GM19463 (cell line): Measurements from ENCODE around the gene RAPGEF6.
"Not testable (repeated sequence)": the region's sequence is repeated elsewhere in the genome, so short reads cannot be mapped to it uniquely, and the experiment has no call there.

ENCODE experiments used
- ATAC-seq: cut with Tn5 transposase; IDR thresholded peaks from one replicate; pipeline ENCODE4 v1.9.1; 2021; ENCODE audit warnings: mild to moderate bottlenecking, moderate library complexity; ENCODE audit not compliant: unreplicated experiment

The RAPGEF6 gene

DNA sequence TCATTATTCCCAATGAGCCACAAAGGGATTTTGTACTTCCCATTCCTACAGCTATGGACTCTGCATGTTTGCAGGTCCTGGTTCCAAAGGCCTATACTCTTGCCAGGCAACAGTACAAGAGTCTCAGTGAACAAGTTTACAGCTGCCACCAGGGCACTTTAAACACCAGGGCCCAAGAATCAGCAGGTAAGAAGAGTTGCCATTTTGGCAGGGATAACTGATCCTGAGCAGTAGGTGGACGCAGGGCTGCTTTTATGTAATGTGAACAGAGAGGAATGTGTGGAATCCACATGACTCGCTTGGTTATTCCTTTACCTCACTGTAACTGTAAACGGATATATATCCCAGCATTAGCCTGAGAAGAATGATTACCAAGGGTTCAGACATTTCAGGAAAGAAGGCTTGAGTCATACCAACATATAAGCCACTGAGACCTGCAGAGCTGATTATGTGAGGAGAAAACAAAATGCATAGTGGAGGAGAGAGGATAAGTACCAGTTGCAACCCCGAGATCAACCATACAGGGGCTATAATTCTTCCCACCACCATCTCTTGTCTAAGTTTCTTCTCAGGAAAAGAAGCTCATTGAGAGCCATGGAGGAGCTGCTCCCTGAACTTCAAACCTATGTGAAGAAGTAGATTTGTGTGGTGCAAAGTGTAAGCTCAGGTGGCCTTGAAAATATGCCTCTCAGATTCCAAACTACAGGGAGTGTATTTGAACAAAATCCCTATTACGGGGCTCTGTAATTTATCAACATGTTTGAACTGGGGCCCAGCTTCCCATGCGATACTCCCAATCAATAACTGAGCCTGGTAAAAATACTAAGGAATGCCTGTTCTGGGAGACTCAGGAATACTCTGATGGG is 24.6 kb downstream of the RAPGEF6 start:
- no peak for ATAC-seq

DNA sequence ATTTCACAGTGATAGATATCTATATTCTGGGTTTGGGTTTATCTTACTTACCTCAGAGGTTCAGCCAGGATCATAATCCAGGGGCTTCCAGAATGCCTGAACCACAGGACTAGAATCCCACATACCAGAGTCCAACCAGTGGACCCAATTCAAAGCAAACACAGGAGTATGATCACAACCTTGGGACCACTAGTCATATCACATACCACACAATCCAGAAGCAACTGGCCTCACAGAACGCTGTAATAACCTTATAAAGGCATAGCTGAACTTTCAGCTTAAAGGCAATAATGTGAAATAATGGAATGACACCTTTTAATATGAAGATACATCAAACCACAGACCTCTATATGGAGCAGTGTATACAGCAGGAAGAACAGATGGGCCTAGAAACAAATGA is 25.3 kb downstream of the RAPGEF6 start:
- no peak for ATAC-seq

DNA sequence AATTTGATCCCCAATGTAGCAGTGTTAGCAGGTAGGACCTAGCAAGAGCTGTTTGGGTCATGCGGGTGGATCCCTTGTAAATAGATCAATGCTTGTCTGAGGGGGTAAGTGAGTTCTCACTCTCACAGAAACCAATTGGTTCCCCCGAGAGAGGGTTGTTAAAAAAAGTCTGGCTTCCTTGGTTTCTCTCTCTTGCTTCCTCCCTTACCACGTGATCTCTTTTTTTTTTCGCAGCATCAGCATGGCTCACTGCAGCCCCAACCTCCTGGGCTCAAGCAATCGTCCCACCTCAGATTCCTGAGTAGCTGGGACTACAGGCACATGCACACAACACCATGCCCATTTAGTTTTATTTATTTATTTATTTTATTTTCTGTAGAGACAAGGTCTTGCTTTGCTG is 26.4 kb downstream of the RAPGEF6 start:
- no peak for ATAC-seq

DNA sequence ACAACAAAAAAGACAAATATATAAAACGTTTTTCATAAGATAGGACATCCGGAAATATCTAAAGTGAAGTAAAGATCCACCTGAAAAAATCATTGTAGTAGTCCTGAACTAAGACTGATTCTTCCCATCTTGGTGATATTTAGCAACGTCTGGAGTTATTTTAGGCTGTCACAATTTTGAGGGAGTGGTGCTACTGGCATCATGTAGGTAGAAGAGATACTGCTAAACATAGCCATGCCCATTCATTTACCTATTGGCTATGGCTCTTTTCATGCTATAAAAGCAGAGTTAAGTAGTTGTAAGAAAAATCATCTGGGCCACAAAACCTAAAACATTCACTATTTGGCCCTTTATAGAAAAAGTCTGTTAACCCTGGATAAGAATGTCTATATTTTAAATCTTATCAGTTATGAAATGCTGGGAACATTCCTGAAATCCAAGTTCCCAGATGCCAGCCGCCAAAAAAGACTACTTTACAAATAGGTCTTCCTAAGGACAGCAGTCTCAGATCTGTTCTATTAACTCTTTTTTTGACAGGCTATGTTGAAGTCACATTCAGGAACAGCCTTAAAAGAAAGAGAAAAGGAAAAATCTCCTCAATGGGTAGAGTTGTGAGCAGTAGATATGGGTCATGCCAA is 27.0 kb downstream of the RAPGEF6 start:
- ATAC-seq, result no peak

DNA sequence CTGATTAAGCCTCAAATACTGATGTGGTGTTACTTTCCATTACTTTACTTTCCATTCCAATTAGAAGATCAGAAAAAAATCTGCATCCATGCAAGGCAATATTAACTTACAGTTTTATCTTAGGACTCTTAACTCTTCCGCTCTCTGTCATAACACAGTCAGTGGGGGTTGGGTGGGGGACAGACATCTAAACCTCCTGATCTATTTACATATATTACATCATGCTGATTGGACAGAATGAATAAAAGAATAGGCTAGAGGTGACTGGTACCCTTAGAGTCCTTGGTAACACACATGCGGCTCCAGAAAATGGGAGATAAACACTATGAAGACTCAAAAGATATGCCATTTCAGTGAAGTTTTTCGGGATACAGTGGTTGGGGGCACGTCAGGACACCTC is 27.6 kb downstream of the RAPGEF6 start:
- no peak for ATAC-seq

DNA sequence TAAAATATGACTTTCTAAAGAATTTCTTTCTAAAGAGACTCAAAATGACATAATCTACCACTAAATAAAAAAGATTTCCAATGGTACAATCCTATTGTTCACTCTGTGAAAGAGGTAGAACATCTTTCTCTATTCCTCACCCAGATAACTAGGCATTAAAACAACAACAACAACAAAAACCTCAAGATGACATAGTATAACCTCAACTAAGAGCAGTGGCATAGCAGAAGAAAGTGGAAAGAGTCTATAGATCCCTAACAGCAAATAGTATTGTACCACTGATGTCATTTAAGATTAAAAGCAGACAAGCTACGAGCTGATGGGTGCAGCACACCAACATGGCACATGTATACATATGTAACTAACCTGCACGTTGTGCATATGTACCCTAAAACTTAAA is 29.9 kb downstream of the RAPGEF6 start:
- no peak for ATAC-seq

DNA sequence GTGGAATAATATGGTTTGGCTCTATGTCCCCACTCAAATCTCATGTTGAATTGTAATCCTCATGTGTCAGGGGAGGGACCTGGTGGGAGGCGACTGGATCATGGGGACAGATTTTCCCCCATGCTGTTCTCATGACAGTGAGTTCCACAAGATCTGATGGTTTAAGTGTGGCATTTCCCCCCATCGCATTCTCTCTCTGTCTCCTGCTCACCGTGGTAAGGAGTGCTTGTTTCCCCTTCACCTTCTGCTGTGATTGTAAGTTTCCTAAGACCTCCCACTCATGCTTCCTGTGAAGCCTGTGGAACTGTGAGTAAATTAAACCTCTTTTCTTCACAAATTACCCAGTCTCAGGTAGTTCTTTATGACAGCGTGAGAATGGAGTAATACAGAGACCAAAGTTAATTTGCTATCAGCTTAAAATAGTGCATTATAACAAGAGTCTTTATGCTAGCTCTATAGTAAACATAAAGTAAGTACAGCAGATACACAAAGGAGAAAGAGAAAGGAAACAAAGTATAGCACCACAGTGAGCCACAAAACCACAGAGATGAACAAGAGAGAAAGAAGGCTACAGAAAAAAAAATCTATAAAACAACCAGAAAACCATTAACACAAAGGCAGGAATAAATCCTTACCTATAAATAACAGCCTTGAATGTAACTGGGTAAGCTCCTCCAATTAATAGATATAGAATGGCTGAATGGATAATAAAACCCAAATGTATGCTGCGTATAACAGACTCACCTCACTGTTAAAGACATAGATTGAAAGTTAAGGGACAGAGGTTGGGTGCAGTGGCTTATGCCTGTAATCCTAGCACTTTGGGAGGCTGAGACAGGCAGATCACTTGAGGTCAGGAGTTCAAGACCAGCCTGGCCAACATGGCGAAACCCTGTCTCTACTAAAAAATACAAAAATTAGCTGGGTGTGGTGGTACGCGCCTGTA is 39.7 kb downstream of the RAPGEF6 start:
- ATAC-seq, result peak; percentile 61

DNA sequence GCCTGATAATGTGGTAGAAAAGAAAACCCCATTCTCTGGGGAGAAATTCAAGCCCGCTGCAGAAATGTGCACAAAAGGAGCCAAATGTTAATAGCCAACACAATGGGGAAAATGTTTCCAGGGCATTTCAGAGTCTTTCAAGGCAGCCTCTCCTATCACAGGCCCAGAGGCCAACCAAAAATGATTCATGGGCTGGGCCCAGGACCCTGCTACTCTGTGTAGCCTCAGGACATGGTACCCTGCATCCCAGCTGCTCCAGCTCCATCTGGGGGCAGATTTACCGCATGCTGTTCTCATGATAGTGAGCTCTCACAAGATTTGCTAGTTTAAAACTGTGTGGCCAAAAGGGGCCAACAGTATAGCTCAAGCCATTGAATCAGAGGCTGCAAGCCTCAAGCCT is 41.1 kb downstream of the RAPGEF6 start:
- ATAC-seq, result no peak

DNA sequence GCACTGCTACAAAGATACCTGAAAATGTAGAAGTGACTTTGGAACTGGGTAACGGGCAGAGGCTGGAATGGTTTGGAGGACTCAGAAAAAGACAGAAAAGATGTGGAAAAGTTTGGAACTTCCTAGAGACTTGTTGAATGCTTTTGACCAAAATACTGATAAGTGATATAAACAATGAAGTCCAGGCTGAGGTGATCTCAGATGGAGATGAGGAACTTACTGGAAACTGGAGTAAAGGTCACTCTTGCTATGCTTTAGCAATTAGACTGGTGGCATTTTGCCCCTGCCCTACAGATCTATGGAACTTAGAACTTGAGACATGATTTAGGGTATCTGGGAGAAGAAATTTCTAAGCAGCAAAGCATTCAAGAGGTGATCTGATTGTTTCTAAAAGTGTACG is 41.6 kb downstream of the RAPGEF6 start:
- ATAC-seq, result not testable (repeated sequence)

DNA sequence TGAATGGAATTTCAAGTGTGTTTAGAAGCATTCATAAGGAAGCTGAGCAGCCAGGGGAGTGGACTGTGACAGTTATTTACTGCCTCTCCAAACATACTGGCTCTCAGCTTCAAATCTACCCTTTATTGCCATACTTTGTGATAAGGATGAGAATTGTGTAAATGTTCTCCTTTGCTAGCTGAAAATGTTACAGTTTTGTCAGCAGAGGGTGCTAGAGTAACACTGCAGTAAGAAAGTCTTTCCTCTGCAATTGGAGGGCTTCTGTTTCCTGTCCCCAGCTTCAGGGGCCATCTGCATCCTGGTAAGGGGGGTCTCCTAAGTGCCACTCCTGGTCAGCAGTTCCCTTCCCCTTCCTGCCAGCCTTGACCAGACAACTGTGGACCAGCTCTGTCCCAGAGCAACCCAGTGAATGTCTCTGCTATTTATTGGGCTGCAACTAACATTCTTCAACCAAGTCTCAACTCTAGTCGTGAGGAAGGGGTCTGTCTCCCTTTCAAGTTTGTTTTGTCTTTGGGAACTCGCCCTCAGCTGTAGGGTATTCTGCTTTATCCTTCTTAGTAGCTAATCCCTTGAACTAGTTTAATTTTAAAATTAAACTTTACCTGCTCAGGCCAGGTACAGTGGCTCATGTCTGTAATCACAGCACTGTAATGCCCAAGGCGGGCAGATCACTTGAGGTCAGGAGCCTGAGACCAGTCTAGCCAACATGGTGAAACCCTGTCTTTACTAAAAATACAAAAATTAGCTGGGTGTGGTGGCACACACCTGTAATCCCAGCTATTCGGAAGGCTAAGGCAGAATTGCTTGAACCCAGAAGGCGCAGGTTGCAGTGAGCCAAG is 45.3 kb downstream of the RAPGEF6 start:
- peak; percentile 67 for ATAC-seq

DNA sequence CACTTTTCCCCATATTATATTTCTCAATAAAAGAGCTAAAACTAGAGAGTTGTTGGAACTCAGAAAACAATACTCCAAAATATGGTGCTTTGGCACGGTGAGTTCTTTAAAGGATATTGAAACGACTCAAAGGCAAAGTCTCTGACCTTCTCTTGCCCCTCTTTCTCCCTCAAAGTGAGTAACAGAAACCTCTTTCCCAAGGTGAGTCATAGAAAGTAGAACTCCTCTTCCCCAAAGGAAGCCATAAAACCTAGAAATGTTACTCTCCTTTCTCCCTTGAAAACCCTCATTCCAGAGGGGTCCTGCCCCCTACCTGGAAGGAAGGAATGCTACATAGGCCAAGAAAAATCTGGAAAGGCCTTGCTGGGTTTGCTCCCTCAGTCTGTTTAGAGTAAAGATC is 47.5 kb downstream of the RAPGEF6 start:
- no peak for ATAC-seq

DNA sequence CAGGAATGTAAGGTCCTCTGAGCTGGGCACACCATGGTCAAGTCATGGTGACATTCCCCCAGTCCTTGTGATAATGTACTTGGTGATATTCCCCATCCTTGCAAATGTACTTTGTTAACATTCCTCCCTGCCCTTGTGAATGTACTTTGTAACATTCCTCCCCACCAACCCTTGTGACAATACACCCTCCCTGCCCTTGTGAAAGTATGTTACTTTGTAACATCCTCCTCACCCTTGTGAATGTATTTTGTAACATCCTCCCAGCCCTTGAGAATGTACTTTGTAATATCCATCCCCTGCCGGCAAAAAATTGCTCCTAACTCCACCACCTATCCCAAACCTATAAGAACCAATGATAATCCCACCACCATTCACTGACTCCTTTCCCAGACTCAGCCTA is 53.3 kb downstream of the RAPGEF6 start:
- ATAC-seq, result no peak

DNA sequence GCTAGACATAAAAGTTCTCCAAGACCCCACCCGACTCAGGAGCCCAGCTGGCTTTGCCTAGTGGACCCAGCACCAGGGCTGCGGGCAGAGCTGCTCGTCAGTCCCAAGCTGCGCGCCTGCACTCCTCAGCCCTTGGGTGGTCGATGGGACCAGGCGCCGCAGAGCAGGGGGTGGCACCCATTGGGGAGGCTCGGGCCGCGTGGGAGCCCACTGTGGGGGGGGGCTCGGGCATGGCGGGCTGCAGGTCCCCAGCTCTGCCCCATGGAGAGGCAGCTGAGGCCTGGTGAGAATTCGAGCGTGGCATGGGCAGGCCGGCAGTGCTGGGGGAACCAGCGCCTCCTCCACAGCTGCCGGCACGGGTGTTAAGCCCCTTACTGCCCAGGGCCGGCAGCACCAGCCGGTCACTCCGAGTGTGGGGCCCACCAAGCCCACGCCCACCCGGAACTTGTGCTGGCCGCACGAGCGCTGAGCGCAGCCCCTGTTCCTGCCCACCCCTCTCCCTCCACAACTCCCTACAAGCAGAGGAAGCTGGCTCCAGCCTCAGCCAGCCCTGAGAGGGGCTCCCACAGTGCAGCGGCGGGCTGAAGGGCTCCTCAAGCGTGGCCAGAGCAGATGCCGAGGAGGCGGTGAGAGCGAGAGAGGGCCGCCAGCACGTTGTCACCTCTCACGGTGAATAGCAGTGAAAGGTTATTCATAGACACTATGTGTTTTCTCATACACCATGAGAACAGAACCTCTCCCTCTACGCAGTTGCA is 54.9 kb downstream of the RAPGEF6 start:
- ATAC-seq, result no peak

DNA sequence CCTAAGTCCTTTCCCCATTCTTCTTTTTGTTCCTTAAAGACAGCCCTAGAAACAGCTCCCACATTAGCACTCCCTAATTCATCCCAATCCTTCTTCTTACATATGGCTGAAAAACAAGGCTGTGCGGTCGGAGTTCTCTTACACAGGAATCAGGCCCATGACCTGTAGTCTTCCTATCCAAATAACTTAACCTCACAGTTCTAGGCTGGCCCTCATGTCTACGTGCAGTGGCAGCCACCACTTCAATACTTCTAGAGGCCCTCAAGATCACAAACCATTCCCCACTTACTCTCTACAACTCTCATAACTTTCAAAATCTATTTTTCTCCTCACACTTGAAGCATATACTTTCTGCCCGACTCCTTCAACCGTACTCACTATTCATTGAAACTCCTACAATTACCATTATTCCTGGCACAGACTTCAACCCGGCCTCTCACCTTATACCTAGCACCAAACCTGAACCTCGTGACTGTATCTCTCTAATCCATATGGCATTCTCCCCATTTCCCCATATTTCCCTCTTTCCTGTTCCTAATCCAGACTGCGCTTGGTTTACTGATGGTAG is 59.3 kb downstream of the RAPGEF6 start:
- ATAC-seq, result no peak

DNA sequence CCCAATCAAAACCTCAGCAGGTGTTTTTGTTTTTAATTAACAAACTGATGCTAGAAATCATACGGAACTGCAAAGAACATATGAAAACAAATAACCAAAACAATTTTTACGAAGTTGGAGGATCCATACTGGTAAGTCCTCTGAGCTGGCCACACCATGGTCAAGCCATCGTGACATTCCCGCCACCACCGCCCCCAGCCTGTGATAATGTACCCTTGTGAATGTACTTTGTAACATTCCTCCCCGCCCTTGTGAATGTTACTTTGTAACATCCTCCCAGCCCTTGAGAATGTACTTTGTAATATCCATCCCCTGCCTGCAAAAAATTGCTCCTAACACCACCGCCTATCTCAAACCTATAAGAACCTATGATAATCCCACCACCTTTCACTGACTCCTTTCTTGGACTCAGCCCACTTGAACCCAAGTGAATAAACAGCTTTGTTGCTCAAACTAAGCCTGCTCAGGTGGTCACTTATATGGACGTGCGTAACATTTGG is 63.3 kb downstream of the RAPGEF6 start:
- ATAC-seq, result no peak

DNA sequence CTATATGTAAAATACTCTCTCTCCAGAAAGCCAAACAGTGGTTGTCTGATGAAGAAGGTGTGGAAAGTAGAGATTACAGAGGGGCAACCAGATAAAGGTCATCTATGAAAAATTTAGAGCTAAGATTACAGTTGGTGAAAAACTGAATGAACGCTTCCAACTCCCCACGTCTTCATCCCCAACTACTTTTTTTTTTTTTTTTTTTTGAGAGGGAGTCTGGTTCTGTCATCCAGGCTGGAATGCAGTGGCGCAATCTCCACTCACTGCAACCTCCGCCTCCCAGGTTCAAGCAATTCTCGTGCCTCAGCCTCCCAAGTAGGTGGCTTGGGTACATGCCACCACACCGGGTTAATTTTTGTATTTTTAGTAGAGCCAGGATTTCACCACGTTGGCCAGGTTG is 64.3 kb downstream of the RAPGEF6 start:
- ATAC-seq, result no peak

DNA sequence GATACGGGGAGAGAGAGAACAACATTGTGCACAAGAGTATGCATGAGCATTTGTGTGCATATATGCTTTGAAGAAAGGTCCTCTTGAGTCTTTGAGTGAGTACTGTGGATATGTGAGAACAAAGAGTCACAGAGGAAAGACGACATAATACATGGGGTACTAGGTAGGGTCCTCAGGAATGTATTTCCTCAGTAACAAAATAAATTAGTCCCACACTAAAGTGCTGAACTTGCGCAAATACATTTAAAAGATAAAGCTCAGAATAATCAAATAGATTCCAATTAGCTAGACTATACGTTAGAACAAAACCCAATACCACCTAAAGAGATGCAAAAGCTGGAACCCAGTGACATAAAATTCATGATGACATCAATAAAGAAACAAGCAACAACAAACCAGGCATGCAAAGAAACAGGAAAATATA is 70.8 kb downstream of the RAPGEF6 start:
- ATAC-seq, result no peak

DNA sequence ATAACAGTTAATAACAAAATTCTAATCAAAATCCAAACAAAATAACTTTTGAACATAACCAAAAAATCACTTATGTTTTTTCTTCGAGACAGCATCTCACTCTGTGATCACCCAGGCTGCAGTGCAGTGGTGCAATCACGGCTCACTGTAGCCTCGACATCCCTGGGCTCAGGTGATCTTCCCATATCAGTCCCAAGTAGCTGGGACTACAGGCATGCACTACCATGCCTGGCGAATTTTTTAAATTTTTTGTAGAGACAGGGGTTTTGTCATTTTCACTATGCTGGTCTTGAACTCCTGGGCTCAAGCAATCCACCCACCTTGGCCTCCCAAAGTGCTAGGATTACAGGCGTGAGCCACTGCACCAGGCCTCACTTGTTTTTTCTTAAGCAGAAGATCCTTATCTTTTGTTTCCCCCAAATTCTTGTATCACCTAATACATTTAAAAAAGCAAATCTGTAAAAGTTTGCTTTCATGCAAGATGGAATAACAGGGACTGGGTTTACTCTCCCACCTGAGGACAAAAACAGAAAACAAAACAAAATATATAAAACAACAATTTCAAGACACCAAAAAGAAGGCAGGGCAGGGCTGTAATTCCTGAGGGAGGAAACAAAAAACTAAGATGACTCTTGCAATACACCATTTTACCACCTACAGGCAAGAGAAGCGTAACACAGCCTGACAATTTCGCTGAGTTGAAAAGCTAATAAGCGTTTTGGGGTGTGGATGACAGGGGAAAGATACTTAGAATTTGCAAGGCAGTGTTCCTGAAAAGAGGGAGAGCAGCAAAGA is 71.4 kb downstream of the RAPGEF6 start:
- ATAC-seq, result no peak
